Ammon's horn (tissue), 1 donor: Measurements from ENCODE around the gene ANXA3.
A peak's percentile ranks its signal among the peaks of the same experiment; 100 is the strongest.

ENCODE experiments used
- DNase-seq: peaks from one replicate; pipeline ENCODE4 v3.0.0-alpha.2; 2016; ENCODE audit warnings: low spot score

The ANXA3 gene

GRCh38 chr4:78644744-78645330, 93.3 kb downstream of the ANXA3 start:
- DNase-seq: peak; percentile 84

GRCh38 chr4:78645853-78646757, 94.5 kb downstream of the ANXA3 start:
- peak; percentile 84 for DNase-seq

GRCh38 chr4:78647272-78647671, 95.7 kb downstream of the ANXA3 start:
- DNase-seq: no peak

- no peak for DNase-seq
Observed at GRCh38 chr4:78648640-78649363, 97.2 kb downstream of the ANXA3 start.

- DNase-seq: no peak
Observed at GRCh38 chr4:78650106-78651024, 98.8 kb downstream of the ANXA3 start.

GRCh38 chr4:78651250-78651860, 99.8 kb downstream of the ANXA3 start:
- DNase-seq: no peak

GRCh38 chr4:78652282-78652876, 100.8 kb downstream of the ANXA3 start:
- peak; percentile 93 for DNase-seq

GRCh38 chr4:78653655-78654054, 102.1 kb downstream of the ANXA3 start:
- DNase-seq: no peak

- DNase-seq: no peak
Observed at GRCh38 chr4:78654807-78655206, 103.2 kb downstream of the ANXA3 start.

- DNase-seq: peak; percentile 76
Observed at GRCh38 chr4:78656968-78657445, 105.4 kb downstream of the ANXA3 start.

- DNase-seq: peak; percentile 58
Observed at GRCh38 chr4:78659264-78659663, 107.7 kb downstream of the ANXA3 start.

- no peak for DNase-seq
Observed at GRCh38 chr4:78659665-78660064, 108.1 kb downstream of the ANXA3 start.
